Neuronal stem cell (in vitro differentiated cells): ENCODE results near the gene CBR3.
A peak's percentile ranks its signal among the peaks of the same experiment; 100 is the strongest.
"Not testable (repeated sequence)": the region's sequence is repeated elsewhere in the genome, so short reads cannot be mapped to it uniquely, and the experiment has no call there.

Source experiments
- DNase-seq: peaks from one replicate; pipeline ENCODE4 v3.0.0-alpha.2; 2013; ENCODE audit warnings: low spot score
- H2AFZ ChIP-seq: one replicate; pipeline ENCODE4 v1.6.1; 2013; ENCODE audit warnings: mild to moderate bottlenecking, low read length, inconsistent platforms
- H2AK5ac ChIP-seq: 2 replicates; pipeline ENCODE4 v1.6.1; 2013; ENCODE audit warnings: low read depth, mild to moderate bottlenecking, inconsistent platforms, low read length, moderate library complexity, mixed read lengths
- H2BK120ac ChIP-seq: 2 replicates; pipeline ENCODE4 v1.6.1; 2013; ENCODE audit warnings: low read depth, mild to moderate bottlenecking, inconsistent platforms, low read length, moderate library complexity, mixed read lengths
- H2BK12ac ChIP-seq: one replicate; pipeline ENCODE4 v1.6.1; 2013; ENCODE audit warnings: low read length, inconsistent platforms
- H2BK15ac ChIP-seq: 2 replicates; pipeline ENCODE4 v1.6.1; 2013; ENCODE audit warnings: mild to moderate bottlenecking, low read length, inconsistent platforms, mixed read lengths
- H2BK5ac ChIP-seq: one replicate; pipeline ENCODE4 v1.6.1; 2013; ENCODE audit warnings: inconsistent platforms, mild to moderate bottlenecking, low read length, moderate library complexity
- H3K14ac ChIP-seq: one replicate; pipeline ENCODE4 v1.6.1; 2013; ENCODE audit warnings: low read length, inconsistent platforms
- H3K18ac ChIP-seq: 2 replicates; pipeline ENCODE4 v1.6.1; 2013; ENCODE audit warnings: low read length, inconsistent platforms
- H3K23ac ChIP-seq: 2 replicates; pipeline ENCODE4 v1.6.1; 2013; ENCODE audit warnings: low read depth, mild to moderate bottlenecking, mixed read lengths, low read length, inconsistent platforms; ENCODE audit not compliant: poor library complexity
- H3K27ac ChIP-seq: replicated peaks from 3 replicates; pipeline ENCODE4 v1.5.1; 2013; ENCODE audit warnings: low read length, inconsistent platforms
- H3K27me3 ChIP-seq, 3 experiments: 2 replicates each; pipeline ENCODE4 v1.6.1; 2013; ENCODE audit warnings: low read length in 3 of 3, mild to moderate bottlenecking in 2 of 3, inconsistent platforms in 1 of 3, low read depth in 1 of 3, mixed read lengths in 1 of 3, moderate library complexity in 1 of 3; ENCODE audit not compliant: control insufficient read depth in 3 of 3, insufficient read depth in 3 of 3
- H3K36me3 ChIP-seq, 2 donors: replicated peaks in 1 of 2; 2 replicates each; pipeline ENCODE4 v1.6.1; 2013; ENCODE audit warnings: low read length in 2 of 2; ENCODE audit not compliant: control insufficient read depth in 2 of 2, insufficient read depth in 2 of 2
- H3K4ac ChIP-seq: 2 replicates; pipeline ENCODE4 v1.6.1; 2013; ENCODE audit warnings: inconsistent platforms, mild to moderate bottlenecking, low read length, moderate library complexity
- H3K4me1 ChIP-seq, 2 donors: 1 replicate in 1 of 2; 2 replicates in 1 of 2; pipeline ENCODE4 v1.6.1; 2013; ENCODE audit warnings: low read length in 2 of 2, low read depth in 1 of 2; ENCODE audit not compliant: control insufficient read depth in 2 of 2, insufficient read depth in 1 of 2
- H3K4me2 ChIP-seq: one replicate; pipeline ENCODE4 v1.6.1; 2013; ENCODE audit warnings: mild to moderate bottlenecking, low read length, inconsistent platforms; ENCODE audit not compliant: insufficient read depth, poor library complexity, severe bottlenecking
- H3K4me3 ChIP-seq, 2 donors: 2 replicates each; pipeline ENCODE4 v1.5.1; 2013; ENCODE audit warnings: low read length in 2 of 2, mild to moderate bottlenecking in 2 of 2, inconsistent platforms in 1 of 2, moderate library complexity in 1 of 2
- H3K79me1 ChIP-seq: one replicate; pipeline ENCODE4 v1.6.1; 2013; ENCODE audit warnings: low read depth, mild to moderate bottlenecking, inconsistent platforms, low read length, moderate library complexity
- H3K9ac ChIP-seq: one replicate; pipeline ENCODE4 v1.6.1; 2013; ENCODE audit warnings: mild to moderate bottlenecking, low read depth, low read length, inconsistent platforms; ENCODE audit not compliant: poor library complexity
- H3K9me3 ChIP-seq, 2 donors: replicated peaks in 1 of 2; 2 replicates each; pipeline versions ENCODE3 to v1.6.1; 2013; ENCODE audit warnings: low read length in 2 of 2, mild to moderate bottlenecking in 2 of 2, inconsistent platforms in 1 of 2, low read depth in 1 of 2, mixed read lengths in 1 of 2, moderate library complexity in 1 of 2; ENCODE audit not compliant: control insufficient read depth in 2 of 2, insufficient read depth in 1 of 2
- H4K8ac ChIP-seq: one replicate; pipeline ENCODE4 v1.6.1; 2013; ENCODE audit warnings: low read depth, mild to moderate bottlenecking, inconsistent platforms, low read length, moderate library complexity
- H4K91ac ChIP-seq: one replicate; pipeline ENCODE4 v1.6.1; 2013; ENCODE audit warnings: low read length, low read depth, mild to moderate bottlenecking, inconsistent platforms; ENCODE audit not compliant: poor library complexity
- WGBS, 2 donors: extraction: QIAGEN DNeasy Blood & Tissue Kit; methylation state at CpG; one replicate each; pipeline ENCODE4 v1.1.7; 2013; ENCODE audit warnings: missing lambda C conversion rate in 2 of 2, mixed read lengths in 1 of 2; ENCODE audit not compliant: insufficient read length in 2 of 2, insufficient replicate concordance in 1 of 2; ENCODE audit errors: extremely low coverage in 2 of 2; 5-methylcytosine and 5-hydroxymethylcytosine counted together

Gene CBR3

GRCh38 chr21:36099000-36099399, 35.9 kb upstream of the CBR3 start:
- no peak for DNase-seq
- Histone ChIP-seq H3K36me3 (no peaks in the 10 kb centered on the region), H2BK5ac (no peak overlapping the region), H3K4me1 (peaks cover 0 to 1% of the 10 kb centered on the region in 2 donors), H3K27ac (no peak overlapping the region), H3K9me3 (peaks cover 0 to under 1% of the 10 kb centered on the region in 2 donors), H4K8ac (no peak overlapping the region), H3K23ac (no peak overlapping the region), H4K91ac (no peak overlapping the region), H2AFZ (no peak overlapping the region), H2AK5ac (no peak overlapping the region), H2BK120ac (no peak overlapping the region), H3K27me3 (peaks cover 0 to 27% (median 0%) of the 10 kb centered on the region in 3 experiments), H2BK15ac (no peak overlapping the region), H3K79me1 (no peaks in the 10 kb centered on the region), H2BK12ac (no peak overlapping the region), H3K14ac (no peak overlapping the region), H3K9ac (no peak overlapping the region), H3K18ac (no peak overlapping the region), H3K4me2 (no peak overlapping the region), H3K4ac (no peak overlapping the region), H3K4me3 (peak overlapping the region in 1 of 2 donors; percentile 51)
- WGBS, 2 donors: no CpG with 5 or more reads among the region's 3 CpGs

DNA sequence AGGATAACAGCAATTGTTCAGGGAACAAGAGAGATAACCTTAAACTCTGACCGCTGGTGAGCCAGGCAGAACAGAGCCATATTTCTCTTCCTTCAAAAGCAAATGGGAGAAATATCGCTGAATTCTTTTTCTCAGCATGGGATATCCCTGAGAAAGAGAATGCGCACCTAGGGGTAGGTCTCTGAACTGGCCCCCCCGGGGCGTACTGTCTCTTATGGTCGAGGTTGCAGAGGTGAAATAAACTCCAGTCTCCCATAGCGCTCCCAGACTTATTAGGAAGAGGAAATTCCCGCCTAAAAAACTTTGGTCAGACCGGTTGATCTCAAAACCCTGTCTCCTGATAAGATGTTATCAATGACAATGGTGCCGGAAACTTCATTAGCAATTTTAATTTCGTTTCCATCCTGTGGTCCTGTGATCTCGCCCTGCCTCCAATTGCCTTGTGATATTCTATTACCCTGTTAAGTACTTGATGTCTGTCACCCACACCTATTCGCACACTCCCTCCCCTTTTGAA, 35.1 kb upstream of the CBR3 start:
- H3K4me1 ChIP-seq, H2BK120ac ChIP-seq, H3K4ac ChIP-seq, H3K18ac ChIP-seq, H3K79me1 ChIP-seq, H3K9ac ChIP-seq, H4K8ac ChIP-seq, H3K9me3 ChIP-seq, H4K91ac ChIP-seq, H3K27ac ChIP-seq, H2BK12ac ChIP-seq, H2AK5ac ChIP-seq, H3K4me3 ChIP-seq, H2BK5ac ChIP-seq, H3K14ac ChIP-seq, H2BK15ac ChIP-seq, H3K23ac ChIP-seq, H3K36me3 ChIP-seq, DNase-seq, H3K4me2 ChIP-seq, H2AFZ ChIP-seq: not testable (repeated sequence)
- H3K27me3 ChIP-seq: peaks cover 0 to 28% (median 0%) of the 10 kb centered on the region in 3 experiments
- WGBS, 2 donors: no CpG with 5 or more reads among the region's 13 CpGs

GRCh38 chr21:36100971-36101641, 33.8 kb upstream of the CBR3 start:
- Histone ChIP-seq H3K4ac (no peak overlapping the region), H3K36me3 (no peaks in the 10 kb centered on the region), H2AFZ (no peak overlapping the region), H3K79me1 (no peaks in the 10 kb centered on the region), H4K8ac (no peak overlapping the region), H3K23ac (no peak overlapping the region), H3K27me3 (peaks cover 0 to 35% (median 0%) of the 10 kb centered on the region in 3 experiments), H3K4me2 (no peak overlapping the region), H3K4me3 (no peak overlapping the region), H2BK120ac (no peak overlapping the region), H3K18ac (no peak overlapping the region), H4K91ac (no peak overlapping the region), H2BK15ac (no peak overlapping the region), H3K4me1 (peaks cover 0 to 5% of the 10 kb centered on the region in 2 donors), H3K27ac (no peak overlapping the region), H3K9me3 (no peaks in the 10 kb centered on the region), H2BK5ac (no peak overlapping the region), H2AK5ac (no peak overlapping the region), H2BK12ac (no peak overlapping the region), H3K9ac (no peak overlapping the region), H3K14ac (no peak overlapping the region)
- no peak for DNase-seq
- no CpG with 5 or more reads among the region's 6 CpGs for WGBS, 2 donors

DNA sequence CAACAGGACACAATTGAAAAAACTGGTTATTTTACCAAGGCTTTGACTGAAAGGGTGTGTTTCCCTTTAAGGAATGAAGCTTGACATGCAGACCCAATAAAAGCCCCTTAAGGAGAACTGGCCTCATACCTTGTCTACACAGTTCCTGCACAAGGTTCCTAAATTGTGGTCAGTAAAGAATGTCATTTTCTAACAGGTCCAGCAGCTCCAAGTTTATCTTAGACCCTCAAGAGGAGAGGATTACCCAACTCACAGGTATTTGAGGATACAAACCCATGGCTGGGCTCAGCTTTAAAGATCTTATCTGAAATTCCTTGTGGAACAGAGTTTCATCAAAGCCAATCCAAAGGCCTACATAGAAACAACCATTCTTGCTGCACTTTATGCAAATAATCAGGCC, 31.4 kb upstream of the CBR3 start:
- H3K9me3 ChIP-seq: no peaks in the 10 kb centered on the region
- no peak for DNase-seq
- no peak overlapping the region for H3K27ac ChIP-seq
- no peak overlapping the region for H3K9ac ChIP-seq
- H3K4me3 ChIP-seq: no peak overlapping the region
- H3K79me1 ChIP-seq: no peaks in the 10 kb centered on the region
- no peak overlapping the region for H4K8ac ChIP-seq
- H2BK15ac ChIP-seq: no peak overlapping the region
- H3K23ac ChIP-seq: no peak overlapping the region
- no peak overlapping the region for H3K4ac ChIP-seq
- H3K4me2 ChIP-seq: no peak overlapping the region
- no peak overlapping the region for H4K91ac ChIP-seq
- H3K14ac ChIP-seq: no peak overlapping the region
- H3K27me3 ChIP-seq: peaks cover 0 to 50% (median 0%) of the 10 kb centered on the region in 3 experiments
- peaks cover 0 to 4% of the 10 kb centered on the region in 2 donors for H3K4me1 ChIP-seq
- H2BK5ac ChIP-seq: no peak overlapping the region
- no peak overlapping the region for H2BK12ac ChIP-seq
- H2AFZ ChIP-seq: no peak overlapping the region
- H2AK5ac ChIP-seq: no peak overlapping the region
- H2BK120ac ChIP-seq: no peak overlapping the region
- no peaks in the 10 kb centered on the region for H3K36me3 ChIP-seq
- H3K18ac ChIP-seq: no peak overlapping the region
